Thymus (tissue), 11 donors: ENCODE results near the gene CCDC185. TPM values are rescaled to one million over a fixed set of nuclear protein-coding genes. Genes with fewer than 3 reads are reported as not detected.

ENCODE experiments used
- DNase-seq, 9 donors: peaks; one replicate each; pipeline ENCODE4 v3.0.0-alpha.2; 2013; ENCODE audit warnings: low spot score in 9 of 9, low read depth in 6 of 9, missing footprints in 1 of 9
- H3K27ac ChIP-seq, 2 donors: one replicate each; pipeline ENCODE4 v1.5.1; 2013; ENCODE audit warnings: control low read depth in 1 of 2, low read depth in 1 of 2, low read length in 1 of 2, mild to moderate bottlenecking in 1 of 2, moderate library complexity in 1 of 2
- H3K27me3 ChIP-seq, 2 donors: one replicate each; pipeline ENCODE4 v1.5.1; 2013; ENCODE audit warnings: low read length in 1 of 2; ENCODE audit not compliant: control insufficient read depth in 2 of 2, insufficient read depth in 1 of 2
- H3K36me3 ChIP-seq, 2 donors: one replicate each; pipeline ENCODE4 v1.5.1; 2013; ENCODE audit warnings: low read length in 1 of 2, mild to moderate bottlenecking in 1 of 2, moderate library complexity in 1 of 2; ENCODE audit not compliant: control insufficient read depth in 2 of 2, insufficient read depth in 2 of 2
- H3K4me1 ChIP-seq, 2 donors: one replicate each; pipeline ENCODE4 v1.5.1; 2013; ENCODE audit warnings: low read length in 2 of 2; ENCODE audit not compliant: control insufficient read depth in 2 of 2, insufficient read depth in 2 of 2
- H3K4me3 ChIP-seq, 2 donors: one replicate each; pipeline ENCODE4 v1.5.1; 2013; ENCODE audit warnings: low read length in 2 of 2, control low read depth in 1 of 2, mild to moderate bottlenecking in 1 of 2
- H3K9me3 ChIP-seq, 2 donors: one replicate each; pipeline ENCODE4 v1.5.1; 2013; ENCODE audit warnings: low read length in 1 of 2, mild to moderate bottlenecking in 1 of 2; ENCODE audit not compliant: control insufficient read depth in 2 of 2, insufficient read depth in 1 of 2
- WGBS: extraction: QIAGEN DNeasy Blood & Tissue Kit; methylation state at CpG from one replicate; pipeline ENCODE4 v1.1.7; 2013; 5-methylcytosine and 5-hydroxymethylcytosine counted together
- polyA plus RNA-seq: library from polyadenylated mRNA; stranded (reverse); fragments of 200-250 nt; gene quantifications from one replicate; pipeline ENCODE4 v1.2.3, GENCODE V29; 2013
- total RNA-seq: library from RNA; stranded (reverse); fragments of 120-200 nt; gene quantifications from one replicate; pipeline ENCODE4 v1.2.4, GENCODE V29; 2013
- donor health status: healthy.

Gene CCDC185
- total and polyA plus RNA-seq, 2 donors, result not detected

DNA sequence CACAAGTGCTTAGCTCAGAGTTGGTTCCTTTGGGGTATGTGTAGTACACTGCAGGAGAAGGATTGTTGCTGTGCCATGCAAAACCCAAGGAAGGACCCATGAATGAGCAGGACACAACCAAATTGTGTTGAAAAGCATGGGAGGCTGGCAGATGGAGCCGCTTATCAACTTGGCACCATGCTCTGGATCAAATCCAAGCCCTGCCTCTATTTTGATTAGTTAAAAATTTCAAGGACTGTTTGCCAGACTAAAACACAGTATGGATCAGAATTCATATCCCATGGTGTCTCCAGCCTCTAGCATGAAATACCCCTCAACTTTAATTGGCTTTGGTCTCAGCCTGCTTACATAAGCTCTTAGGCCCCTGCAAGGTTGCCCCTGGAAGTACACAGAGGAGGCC lies 27.8 kb downstream of the CCDC185 start:
- Histone ChIP-seq H3K4me3 (no peak overlapping the region), H3K4me1 (no peaks in the 10 kb centered on the region), H3K27ac (no peak overlapping the region), H3K9me3 (no peaks in the 10 kb centered on the region), H3K36me3 (no peaks in the 10 kb centered on the region), H3K27me3 (peaks cover 0 to 8% of the 10 kb centered on the region in 2 donors)
- WGBS, result 92% methylated on average over 1 of the region's 1 CpG
- no peak for DNase-seq

DNA sequence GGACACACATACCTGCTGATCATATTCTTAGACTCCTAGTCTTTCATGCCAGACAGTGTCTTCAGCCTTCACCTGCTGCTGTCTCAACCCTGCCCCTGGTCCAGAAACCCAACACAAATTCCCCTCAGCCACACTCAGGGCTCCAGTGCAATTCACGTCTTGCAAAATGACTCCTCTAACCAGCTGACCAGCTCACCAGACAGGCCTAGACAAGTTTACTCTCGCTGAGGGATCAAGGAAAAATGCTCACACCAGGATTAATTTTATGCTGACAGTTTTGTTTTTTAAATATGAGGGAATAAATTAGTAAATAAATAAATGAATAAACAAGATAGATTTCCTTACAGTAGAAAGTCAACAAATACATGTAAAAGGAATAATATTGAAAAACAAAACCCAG lies 28.5 kb downstream of the CCDC185 start:
- DNase-seq, result no peak
- H3K27ac ChIP-seq, result no peak overlapping the region
- H3K4me3 ChIP-seq, result no peak overlapping the region
- H3K27me3 ChIP-seq, result peaks cover 0 to 6% of the 10 kb centered on the region in 2 donors
- H3K36me3 ChIP-seq, result no peaks in the 10 kb centered on the region
- no peaks in the 10 kb centered on the region for H3K9me3 ChIP-seq
- WGBS, result 47% methylated on average over 2 of the region's 2 CpGs
- no peaks in the 10 kb centered on the region for H3K4me1 ChIP-seq

DNA sequence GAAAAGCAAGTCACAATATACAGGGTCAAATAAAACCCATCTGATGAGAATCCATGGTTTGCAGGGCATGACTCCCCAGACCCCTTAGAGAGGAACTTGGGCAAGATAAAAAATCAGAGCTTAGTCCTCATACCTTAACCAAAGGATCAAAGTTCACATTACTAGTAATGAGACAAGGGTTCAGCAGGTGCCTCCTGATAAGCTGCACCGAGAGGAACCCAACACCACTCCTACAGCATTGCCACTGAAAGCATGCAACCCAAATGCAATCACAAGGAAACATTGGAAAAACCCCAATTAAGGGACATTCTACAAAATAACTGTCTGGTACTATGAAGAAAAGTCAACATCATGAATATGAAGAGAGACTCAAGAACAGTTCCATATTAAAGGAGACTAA lies 29.7 kb downstream of the CCDC185 start:
- Histone ChIP-seq H3K9me3 (no peaks in the 10 kb centered on the region), H3K27me3 (peaks cover 0 to 6% of the 10 kb centered on the region in 2 donors), H3K4me3 (no peak overlapping the region), H3K4me1 (no peaks in the 10 kb centered on the region), H3K36me3 (no peaks in the 10 kb centered on the region), H3K27ac (no peak overlapping the region)
- WGBS, result 80% methylated on average over 1 of the region's 1 CpG
- no peak for DNase-seq

DNA sequence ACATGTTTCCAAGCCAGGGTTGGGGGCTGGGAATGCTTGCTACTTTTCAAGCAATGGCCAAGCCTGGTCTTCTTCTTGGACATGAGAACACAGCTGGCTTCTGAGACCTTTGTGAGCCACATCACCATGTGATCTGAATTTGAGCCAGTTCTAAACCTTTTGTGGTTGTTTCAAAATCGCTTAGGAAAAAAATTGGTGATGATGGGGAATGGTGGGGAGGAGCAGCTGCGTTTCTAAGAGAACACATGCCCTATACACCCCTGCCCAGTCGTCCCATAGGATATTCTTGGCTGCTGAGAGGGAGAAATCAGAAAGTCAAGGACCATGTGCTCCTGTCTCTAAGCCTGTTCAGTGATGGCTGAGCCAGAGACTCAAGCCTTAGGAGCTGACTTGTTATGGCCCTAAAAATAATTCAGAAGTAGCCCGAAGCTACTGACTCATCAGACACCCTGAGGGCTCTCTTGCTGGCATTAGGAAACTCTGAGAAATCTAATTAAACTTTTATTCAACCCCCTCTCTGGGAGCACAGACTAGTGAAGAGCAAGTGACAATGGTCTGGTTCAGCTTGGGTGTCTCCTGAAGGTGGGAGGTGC lies 30.5 kb downstream of the CCDC185 start:
- H3K36me3 ChIP-seq, result no peaks in the 10 kb centered on the region
- H3K4me3 ChIP-seq, result no peak overlapping the region
- no peak overlapping the region for H3K27ac ChIP-seq
- no peaks in the 10 kb centered on the region for H3K9me3 ChIP-seq
- DNase-seq, result no peak
- peaks cover 0 to 6% of the 10 kb centered on the region in 2 donors for H3K27me3 ChIP-seq
- WGBS, result 68% methylated on average over 4 of the region's 4 CpGs
- no peaks in the 10 kb centered on the region for H3K4me1 ChIP-seq

DNA sequence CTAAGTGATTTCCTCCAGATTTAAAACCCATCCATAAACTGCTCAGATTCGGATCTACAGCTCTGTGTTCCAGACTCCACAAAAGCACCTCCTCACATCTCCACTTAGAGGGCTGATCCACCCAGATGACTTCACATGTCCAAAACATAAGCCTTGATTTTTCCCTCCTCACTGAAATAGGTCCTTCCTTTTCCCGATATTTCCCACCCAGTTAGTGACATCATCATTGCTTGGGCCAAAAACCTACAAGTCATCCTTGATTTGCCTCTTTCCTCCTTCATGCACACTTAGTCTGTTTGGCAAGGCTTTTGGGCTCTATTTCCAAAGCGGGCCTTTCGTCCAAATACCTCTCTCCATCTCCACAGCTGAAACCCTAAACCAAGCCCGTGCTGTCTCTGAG lies 32.3 kb downstream of the CCDC185 start:
- no peaks in the 10 kb centered on the region for H3K4me1 ChIP-seq
- H3K27me3 ChIP-seq, result no peaks in the 10 kb centered on the region
- WGBS, result 94% methylated on average over 5 of the region's 5 CpGs
- DNase-seq, result no peak
- H3K9me3 ChIP-seq, result no peaks in the 10 kb centered on the region
- H3K4me3 ChIP-seq, result no peak overlapping the region
- no peaks in the 10 kb centered on the region for H3K36me3 ChIP-seq
- H3K27ac ChIP-seq, result no peak overlapping the region

DNA sequence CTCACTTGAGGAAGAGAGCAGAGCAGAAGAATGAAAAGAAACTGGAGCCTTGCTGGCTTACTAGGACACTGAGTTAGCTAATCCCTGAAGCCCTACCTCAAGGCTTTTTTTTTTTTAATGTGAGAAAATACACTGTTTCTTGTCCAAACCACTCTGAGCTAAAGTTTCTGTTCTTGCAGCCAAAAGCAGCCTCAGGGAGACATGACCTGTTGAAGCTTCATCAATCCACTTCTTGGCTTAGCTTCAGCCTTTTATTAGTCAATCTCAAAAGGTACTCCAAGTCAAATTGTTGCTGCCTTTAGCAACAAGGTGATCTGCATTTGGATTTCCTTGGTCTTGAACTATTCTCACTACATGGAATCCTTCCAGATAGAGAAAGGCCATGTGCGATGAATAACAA lies 33.7 kb downstream of the CCDC185 start:
- WGBS, result 97% methylated on average over 1 of the region's 1 CpG
- Histone ChIP-seq H3K27me3 (no peaks in the 10 kb centered on the region), H3K27ac (no peak overlapping the region), H3K36me3 (no peaks in the 10 kb centered on the region), H3K9me3 (no peaks in the 10 kb centered on the region), H3K4me3 (no peak overlapping the region), H3K4me1 (no peaks in the 10 kb centered on the region)
- no peak for DNase-seq

DNA sequence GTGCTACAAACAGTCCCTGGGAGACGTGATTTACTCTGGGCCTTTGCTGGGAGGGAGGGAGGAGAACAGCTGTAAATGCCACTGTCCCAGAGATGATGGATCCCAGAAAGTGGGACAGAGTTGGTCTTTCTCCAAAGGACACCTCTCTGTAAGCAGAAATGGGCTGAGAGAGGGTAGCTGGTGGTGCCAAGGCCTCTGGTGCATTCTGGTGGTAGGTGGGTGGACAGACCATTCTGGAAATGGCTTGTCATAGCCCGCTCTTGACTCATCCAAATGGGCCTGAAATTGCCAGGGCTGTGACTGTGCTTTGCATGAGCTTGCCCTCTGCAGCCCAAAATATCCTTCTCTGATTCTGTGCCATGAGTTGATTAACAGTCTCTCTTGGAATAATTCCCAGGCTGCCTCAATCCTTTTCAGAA lies 36.1 kb downstream of the CCDC185 start:
- Histone ChIP-seq H3K36me3 (no peaks in the 10 kb centered on the region), H3K4me1 (no peaks in the 10 kb centered on the region), H3K27ac (no peak overlapping the region), H3K27me3 (no peaks in the 10 kb centered on the region), H3K9me3 (no peaks in the 10 kb centered on the region), H3K4me3 (no peak overlapping the region)
- DNase-seq, result no peak
- 90% methylated on average over 2 of the region's 2 CpGs for WGBS

DNA sequence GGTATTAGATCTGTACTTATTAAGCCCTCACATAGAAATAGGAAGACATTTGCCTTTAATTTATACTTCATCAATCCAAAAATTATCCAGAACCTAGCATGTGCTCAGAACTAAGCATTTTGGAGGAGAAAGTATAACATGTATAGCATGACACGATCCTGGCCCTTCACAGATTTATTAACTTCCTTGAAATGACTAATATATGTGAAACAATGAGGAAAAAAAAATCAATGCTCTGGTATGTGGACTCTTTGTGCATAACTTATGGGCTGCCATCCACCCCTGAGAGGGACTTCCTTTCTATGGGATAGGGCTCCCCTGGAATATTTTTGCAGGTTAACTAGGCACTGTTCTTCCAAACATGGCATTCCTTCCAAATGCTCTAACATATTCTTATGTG lies 36.6 kb downstream of the CCDC185 start:
- Histone ChIP-seq H3K36me3 (no peaks in the 10 kb centered on the region), H3K4me1 (no peaks in the 10 kb centered on the region), H3K27ac (no peak overlapping the region), H3K4me3 (no peak overlapping the region), H3K27me3 (no peaks in the 10 kb centered on the region), H3K9me3 (no peaks in the 10 kb centered on the region)
- no peak for DNase-seq
- WGBS, result 44% methylated on average over 1 of the region's 1 CpG

DNA sequence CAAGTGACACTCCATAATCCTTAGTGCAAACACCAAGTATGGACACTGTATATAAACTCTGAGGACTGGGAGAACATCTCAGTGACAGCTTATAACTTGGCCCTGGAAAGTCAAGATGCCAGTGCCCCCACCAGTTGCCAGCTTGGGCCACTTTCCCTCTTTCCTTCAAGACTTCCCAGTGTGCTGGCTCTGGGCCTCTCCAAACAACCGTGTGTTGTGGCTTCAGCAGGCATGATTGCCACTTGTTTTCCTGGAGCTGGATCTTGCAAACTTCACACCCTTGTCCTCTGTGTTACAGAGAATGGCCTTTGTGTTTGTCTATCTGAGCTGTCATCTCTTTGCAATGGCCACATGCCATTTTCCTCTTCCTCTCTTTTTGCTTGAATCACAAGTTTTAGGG lies 37.0 kb downstream of the CCDC185 start:
- DNase-seq, result no peak
- H3K27me3 ChIP-seq, result no peaks in the 10 kb centered on the region
- 65% methylated on average over 1 of the region's 1 CpG for WGBS
- no peak overlapping the region for H3K27ac ChIP-seq
- H3K4me1 ChIP-seq, result no peaks in the 10 kb centered on the region
- H3K4me3 ChIP-seq, result no peak overlapping the region
- no peaks in the 10 kb centered on the region for H3K36me3 ChIP-seq
- H3K9me3 ChIP-seq, result no peaks in the 10 kb centered on the region

DNA sequence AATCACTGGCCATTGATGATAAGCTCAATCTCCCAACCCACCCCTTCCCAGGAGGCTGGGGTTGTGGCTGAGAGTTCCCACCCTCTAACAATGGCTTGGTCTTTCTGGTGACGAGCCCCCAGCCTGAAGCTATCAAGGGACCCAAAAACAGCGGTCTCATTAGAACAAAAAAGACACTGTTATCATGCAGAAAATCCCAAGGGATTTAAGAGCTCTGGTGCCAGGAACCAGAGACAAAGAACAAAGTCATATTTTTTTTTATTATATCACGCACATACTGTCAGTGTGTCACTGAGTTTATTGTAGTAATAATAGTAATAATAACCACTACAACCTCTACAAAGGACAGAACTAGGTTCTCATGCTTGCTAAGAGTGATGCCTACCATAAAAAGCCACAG lies 43.9 kb downstream of the CCDC185 start:
- no peak overlapping the region for H3K27ac ChIP-seq
- H3K27me3 ChIP-seq, result no peaks in the 10 kb centered on the region
- DNase-seq, result no peak
- H3K4me1 ChIP-seq, result no peaks in the 10 kb centered on the region
- no peaks in the 10 kb centered on the region for H3K36me3 ChIP-seq
- 91% methylated on average over 3 of the region's 3 CpGs for WGBS
- H3K4me3 ChIP-seq, result no peak overlapping the region
- H3K9me3 ChIP-seq, result no peaks in the 10 kb centered on the region
